Placental pericyte (primary cell): ENCODE results near the gene UBAC1. TPM values are rescaled to one million over a fixed set of nuclear protein-coding genes. Genes with fewer than 3 reads are reported as not detected.

Experiments
- total RNA-seq: library from RNA; depleted of rRNA; stranded (reverse); fragments of >200 nt; gene quantifications from 2 replicates; pipeline ENCODE4 v1.2.3, GENCODE V29; 2012

UBAC1 gene, protein sequence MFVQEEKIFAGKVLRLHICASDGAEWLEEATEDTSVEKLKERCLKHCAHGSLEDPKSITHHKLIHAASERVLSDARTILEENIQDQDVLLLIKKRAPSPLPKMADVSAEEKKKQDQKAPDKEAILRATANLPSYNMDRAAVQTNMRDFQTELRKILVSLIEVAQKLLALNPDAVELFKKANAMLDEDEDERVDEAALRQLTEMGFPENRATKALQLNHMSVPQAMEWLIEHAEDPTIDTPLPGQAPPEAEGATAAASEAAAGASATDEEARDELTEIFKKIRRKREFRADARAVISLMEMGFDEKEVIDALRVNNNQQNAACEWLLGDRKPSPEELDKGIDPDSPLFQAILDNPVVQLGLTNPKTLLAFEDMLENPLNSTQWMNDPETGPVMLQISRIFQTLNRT
- total RNA-seq, result 17.9 and 31.8 TPM in 2 replicates

DNA sequence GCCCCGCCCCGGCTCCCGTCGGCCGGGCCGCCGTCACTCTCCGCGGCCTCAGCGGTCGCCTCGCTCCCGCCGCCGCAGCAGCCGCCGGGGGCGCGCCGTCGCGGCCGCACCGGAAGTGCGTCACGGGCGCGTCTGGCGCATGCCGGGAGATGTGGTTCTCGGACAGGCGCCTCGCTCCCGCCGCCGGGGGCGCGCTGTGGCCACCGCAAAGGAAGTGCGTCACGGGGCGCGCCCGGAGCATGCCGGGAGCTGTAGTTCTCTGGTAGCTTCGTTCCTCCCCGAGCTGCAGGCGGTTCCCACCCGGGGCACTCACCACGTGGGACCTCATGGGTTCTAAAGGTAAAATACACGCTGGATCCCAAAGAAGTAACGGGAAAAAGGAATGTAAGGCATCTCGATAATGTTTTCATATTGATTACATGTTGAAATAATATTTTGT lies at the start of gene UBAC1:
UBAC1 (minus strand) TSS at position 97 of the 439 bp plus-strand sequence. CDS start 211 bp downstream, outside the sequence.

DNA sequence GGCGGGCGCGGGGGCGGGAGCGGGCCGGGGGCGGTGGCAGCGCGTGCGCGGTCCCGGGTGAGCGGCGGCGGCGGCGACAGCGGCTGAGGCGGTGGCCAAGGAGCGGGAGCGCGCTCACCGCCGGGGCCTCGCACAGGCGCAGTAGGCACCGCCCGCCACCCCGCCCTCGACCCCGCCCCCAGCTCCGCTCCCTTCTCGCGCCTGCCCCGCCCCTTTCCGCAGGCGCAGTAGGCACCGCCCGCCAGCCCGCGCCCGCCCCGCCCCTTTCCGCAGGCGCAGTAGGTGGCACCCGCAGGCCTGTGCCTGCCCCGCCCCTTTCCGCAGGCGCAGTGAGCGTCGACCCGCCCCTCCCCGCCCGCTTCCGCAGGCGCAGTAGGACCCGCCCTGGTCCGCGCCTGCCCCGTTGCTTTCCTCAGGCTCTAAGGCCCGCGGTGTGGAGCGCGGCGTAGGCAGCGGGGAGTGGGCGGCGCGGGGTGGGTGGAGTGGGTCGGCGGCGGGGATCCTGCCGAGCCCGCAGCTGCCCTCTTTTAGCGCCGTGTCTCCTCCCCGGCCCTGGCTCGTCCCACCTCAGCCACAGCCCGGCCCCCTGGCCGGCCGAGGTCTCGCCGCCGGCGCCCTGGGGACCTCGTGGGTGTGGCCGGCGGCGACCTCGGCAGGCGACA lies 53.6 kb downstream of the UBAC1 start, which contains the start of gene CAMSAP1:
CAMSAP1 (minus strand) TSS at position 116 of the 662 bp plus-strand sequence. CDS start 387 bp downstream, outside the sequence.

Other genes with a start within 250 kb of the UBAC1 start
- gene CAMSAP1, start 53.8 kb downstream of the UBAC1 start, total RNA-seq, result 20.8 and 31.2 TPM in 2 replicates
- 28.2 and 29.8 TPM in 2 replicates for gene NACC2, start 133.9 kb upstream of the UBAC1 start, total RNA-seq
- gene TMEM250, start 157.5 kb upstream of the UBAC1 start, total RNA-seq, result 51.2 and 70.4 TPM in 2 replicates
- gene LHX3, start 243.8 kb upstream of the UBAC1 start, total RNA-seq, result not detected in 2 replicates